CD1c-positive myeloid dendritic cell (primary cell): ENCODE data around the gene OR6C3.
"Not testable (repeated sequence)": the region's sequence is repeated elsewhere in the genome, so short reads cannot be mapped to it uniquely, and the experiment has no call there.

Source experiments
- DNase-seq: peaks from one replicate; pipeline ENCODE4 v3.0.0-alpha.2; 2016; ENCODE audit errors: extremely low spot score

OR6C3 gene

DNA sequence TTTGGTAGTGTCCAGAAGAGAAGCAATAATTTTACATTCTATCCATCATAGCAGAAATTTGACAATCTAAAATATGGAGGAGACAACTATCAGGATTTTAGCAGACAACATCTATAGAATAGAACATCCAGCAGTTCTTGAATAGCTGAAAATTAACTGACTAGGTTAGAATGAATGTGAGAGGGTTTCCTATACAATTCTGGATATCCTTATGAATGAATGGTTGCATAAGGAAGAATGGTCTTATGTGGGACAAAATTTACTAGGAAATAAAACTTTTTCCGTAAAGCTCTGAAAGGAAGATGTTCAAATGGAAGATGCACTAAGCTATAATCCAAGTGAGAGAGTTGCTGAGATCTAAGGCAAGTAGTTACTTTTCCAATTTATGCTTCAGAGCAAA is at the start of gene OR6C3:
Gene OR6C3, plus strand, starts transcription at position 301 of the 400 bp plus-strand sequence. CDS start 955 bp downstream, outside the sequence.
- DNase-seq: no peak

GRCh38 chr12:55280991-55281390 is 49.6 kb upstream of the OR6C3 start:
- no peak for DNase-seq

DNA sequence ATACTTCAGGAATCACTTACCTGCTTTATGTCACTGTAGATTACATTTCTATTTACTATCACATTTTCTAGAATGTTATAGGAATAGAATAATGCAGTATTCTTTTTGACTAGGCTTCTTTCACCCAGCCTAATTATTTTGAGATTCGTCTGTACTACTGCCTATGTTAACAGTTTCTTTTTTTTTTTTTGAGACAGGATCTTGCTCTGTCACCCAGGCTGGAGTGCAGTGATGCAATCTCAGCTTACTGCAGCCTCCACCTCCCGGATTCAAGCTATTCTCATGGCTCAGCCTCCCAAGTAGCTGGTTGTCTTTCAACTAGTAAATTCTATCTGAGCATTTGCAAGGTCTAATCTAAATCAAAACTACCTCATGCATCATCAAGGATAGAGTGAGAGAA is 40.5 kb upstream of the OR6C3 start:
- no peak for DNase-seq

DNA sequence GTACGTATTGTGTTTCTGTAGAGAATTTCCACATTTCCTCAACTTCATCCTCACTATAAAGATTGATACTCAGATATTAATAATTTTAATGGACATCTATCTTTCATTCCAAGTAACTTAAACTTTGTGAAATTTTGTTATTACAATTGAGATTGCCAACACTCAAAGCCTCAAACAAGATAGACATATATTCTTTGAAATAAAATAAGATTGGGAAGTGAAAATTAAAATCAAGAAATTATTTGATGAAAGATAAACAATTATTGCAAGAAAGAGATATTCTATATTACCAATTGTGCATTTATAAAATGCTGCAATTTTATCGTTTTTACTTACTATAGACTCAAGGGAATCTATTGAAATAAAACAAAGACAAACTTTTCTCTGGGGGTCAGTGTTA is 34.1 kb upstream of the OR6C3 start, which contains the start of gene OR6C6:
Gene OR6C6, minus strand, starts transcription at position 101 of the 400 bp plus-strand sequence. CDS start 1,337 bp downstream, outside the sequence.
- DNase-seq: no peak

DNA sequence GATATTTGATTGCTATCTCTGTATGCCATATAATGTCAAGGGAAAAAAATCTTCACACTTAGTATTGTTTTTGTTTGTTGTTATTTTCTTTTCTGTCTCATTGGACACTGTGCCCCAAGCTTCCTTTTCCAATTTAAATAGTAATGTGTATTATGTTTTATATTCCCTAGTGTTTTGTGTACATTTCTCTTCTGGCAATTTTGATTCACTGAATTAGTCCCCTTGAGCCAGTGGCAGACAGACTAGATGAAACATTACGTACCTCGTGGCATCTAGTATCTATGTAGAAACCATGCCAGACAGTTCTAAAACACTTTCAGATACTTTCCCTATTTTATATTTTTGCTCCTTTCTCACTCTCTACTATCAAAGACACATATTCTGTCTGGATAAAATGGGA is 16.5 kb upstream of the OR6C3 start, which contains the start of gene OR6C1:
Gene OR6C1, plus strand, starts transcription at position 301 of the 400 bp plus-strand sequence. CDS start 6,257 bp downstream, outside the sequence.
- no peak for DNase-seq

GRCh38 chr12:55320201-55320600 is 10.3 kb upstream of the OR6C3 start:
- DNase-seq: no peak

- DNase-seq: not testable (repeated sequence)
Measured at GRCh38 chr12:55325801-55326200, 4.7 kb upstream of the OR6C3 start.

- no peak for DNase-seq
Measured at GRCh38 chr12:55336002-55336401, 5.5 kb downstream of the OR6C3 start.

DNA sequence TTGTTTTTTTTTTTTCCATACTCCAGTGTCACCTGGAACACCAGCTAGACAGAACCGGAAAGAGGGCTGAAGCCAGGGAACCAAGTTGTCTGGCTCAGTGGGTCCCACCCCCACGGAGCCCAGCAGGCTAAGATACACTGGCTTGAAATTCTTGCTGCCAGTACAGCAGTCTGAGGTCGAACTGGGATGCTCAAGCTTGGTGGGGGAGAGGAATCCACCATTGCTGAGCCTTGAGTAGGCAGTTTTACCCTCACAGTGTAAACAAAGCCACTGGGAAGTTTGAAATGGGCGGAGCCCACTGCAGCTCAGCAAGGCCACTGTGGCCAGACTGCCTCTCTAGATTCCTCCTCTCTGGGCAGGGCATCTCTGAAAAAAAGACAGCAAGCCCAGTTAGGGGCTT is 24.8 kb downstream of the OR6C3 start:
- DNase-seq: not testable (repeated sequence)

DNA sequence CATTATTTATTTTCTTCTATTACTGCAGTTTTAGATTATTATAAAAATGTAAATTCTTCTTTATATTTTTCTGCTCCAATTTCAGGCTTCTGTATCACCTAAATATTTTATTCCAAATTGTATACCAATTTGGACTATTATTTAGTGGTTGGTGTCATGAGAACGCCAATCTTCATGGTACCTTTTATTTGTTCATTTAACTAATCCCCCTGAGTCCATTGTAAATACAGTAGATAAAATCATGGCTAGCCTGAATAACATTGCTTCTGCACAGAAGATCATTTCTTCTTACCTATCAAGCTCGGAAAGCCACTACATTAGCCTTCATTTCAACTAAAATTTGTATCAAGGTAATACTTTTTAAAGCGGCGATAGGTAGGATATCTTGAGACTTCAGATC is 32.1 kb downstream of the OR6C3 start, which contains the start of gene OR6C75:
Gene OR6C75, plus strand, starts transcription at position 301 of the 400 bp plus-strand sequence. CDS start 2,136 bp downstream, outside the sequence.
- DNase-seq: no peak

DNA sequence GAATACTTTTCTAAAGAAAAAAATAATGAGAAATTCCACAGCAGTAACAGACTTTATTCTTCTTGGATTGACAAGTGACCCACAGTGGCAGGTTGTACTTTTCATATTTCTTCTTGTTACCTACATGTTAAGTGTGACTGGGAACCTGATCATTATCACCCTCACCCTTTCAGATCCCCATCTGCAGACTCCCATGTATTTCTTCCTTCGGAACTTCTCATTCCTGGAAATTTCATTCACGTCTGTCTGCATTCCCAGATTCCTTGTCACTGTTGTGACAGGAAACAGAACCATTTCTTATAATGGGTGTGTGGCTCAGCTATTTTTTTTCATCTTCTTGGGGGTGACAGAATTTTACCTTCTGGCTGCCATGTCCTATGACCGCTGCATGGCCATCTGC is 34.5 kb downstream of the OR6C3 start:
- no peak for DNase-seq

DNA sequence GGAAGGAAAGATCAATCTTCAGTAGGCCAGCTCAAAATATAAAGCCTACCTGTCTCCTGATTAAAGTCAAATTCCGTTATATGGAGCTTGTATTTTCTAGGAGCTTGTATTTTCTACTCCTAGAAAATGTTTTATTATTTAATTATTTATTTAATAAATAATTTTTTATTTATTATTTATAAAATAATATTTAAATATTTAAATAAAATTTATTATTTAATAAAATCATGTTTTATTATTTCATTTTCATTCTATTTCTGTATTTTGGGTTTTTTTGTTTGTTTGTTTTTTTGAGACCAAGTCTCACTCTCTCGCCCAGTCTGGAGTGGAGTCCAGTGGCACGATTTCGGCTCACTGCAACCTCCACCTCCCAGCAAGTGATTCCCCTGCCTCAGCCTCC is 42.0 kb downstream of the OR6C3 start:
- DNase-seq: no peak
